Stomach smooth muscle (tissue), 2 donors: Measurements from ENCODE around the gene CCL14.
"Not testable (repeated sequence)": the region's sequence is repeated elsewhere in the genome, so short reads cannot be mapped to it uniquely, and the experiment has no call there.

Source experiments
- H3K27ac ChIP-seq: one replicate; pipeline ENCODE4 v1.7.0; 2013; ENCODE audit warnings: mild to moderate bottlenecking, low read length, inconsistent platforms
- H3K27me3 ChIP-seq, 2 donors: one replicate each; pipeline ENCODE4 v1.7.0; 2013; ENCODE audit warnings: low read length in 2 of 2; ENCODE audit not compliant: insufficient read depth in 2 of 2, control insufficient read depth in 1 of 2
- H3K36me3 ChIP-seq, 2 donors: one replicate each; pipeline ENCODE4 v1.7.0; 2013; ENCODE audit warnings: low read length in 2 of 2; ENCODE audit not compliant: control insufficient read depth in 2 of 2, insufficient read depth in 2 of 2
- H3K4me1 ChIP-seq: one replicate; pipeline ENCODE4 v1.7.0; 2013; ENCODE audit warnings: low read length; ENCODE audit not compliant: control insufficient read depth, insufficient read depth
- H3K4me3 ChIP-seq, 2 donors: one replicate each; pipeline ENCODE4 v1.7.0; 2013; ENCODE audit warnings: low read length in 2 of 2
- H3K9ac ChIP-seq, 2 donors: one replicate each; pipeline ENCODE4 v1.7.0; 2013; ENCODE audit warnings: low read length in 2 of 2, mild to moderate bottlenecking in 1 of 2
- H3K9me3 ChIP-seq, 2 donors: one replicate each; pipeline ENCODE4 v1.7.0; 2013; ENCODE audit warnings: low read length in 2 of 2; ENCODE audit not compliant: control insufficient read depth in 2 of 2
- donor health status: healthy.
- donor health status: Pancreatic carcinoma.

CCL14 gene

GRCh38 chr17:35943537-35943936, 43.0 kb downstream of the CCL14 start, which contains the start of gene LYZL6:
LYZL6 (minus strand) TSS chr17:35943713; CDS start chr17:35939356, 4,357 bp downstream.
- Histone ChIP-seq H3K36me3 (no peaks in the 10 kb centered on the region), H3K9me3 (no peaks in the 10 kb centered on the region), H3K4me3 (no peak within 1 kb of the TSS), H3K27me3 (no peaks in the 10 kb centered on the region), H3K27ac (no peak within 1 kb of the TSS), H3K9ac (no peak within 1 kb of the TSS), H3K4me1 (no peaks in the 10 kb centered on the region)

DNA sequence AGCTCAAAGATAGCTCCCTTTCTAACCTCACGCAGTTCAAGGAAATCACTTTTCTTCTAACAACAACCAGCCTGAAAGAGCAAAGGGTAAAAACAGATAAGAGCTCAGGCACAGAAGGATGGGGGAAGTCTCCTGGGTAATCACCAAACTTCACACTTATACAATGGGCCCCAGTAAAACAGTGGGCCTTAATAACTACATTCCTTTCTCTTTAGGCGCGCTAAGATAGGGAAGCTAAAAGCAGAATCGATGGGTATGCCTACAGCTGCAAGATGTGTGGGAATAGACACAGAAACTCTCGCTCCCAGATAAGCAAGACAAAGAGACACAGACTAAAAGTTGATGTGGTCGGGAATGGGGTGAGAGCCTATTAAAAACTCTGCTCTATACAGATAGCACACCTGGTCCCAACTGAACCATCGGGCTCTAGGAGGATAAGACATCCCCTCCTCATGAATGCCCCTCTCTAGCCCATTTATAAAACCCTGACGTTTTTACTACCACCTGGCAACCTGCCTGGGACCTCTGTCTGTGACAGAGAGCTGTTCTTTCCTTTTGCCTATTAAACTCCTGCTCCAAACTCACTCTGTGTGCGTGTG, 43.8 kb downstream of the CCL14 start:
- no peaks in the 10 kb centered on the region for H3K36me3 ChIP-seq
- H3K27me3 ChIP-seq: no peaks in the 10 kb centered on the region
- H3K4me1 ChIP-seq: no peaks in the 10 kb centered on the region
- no peak overlapping the region for H3K9ac ChIP-seq
- no peak overlapping the region for H3K27ac ChIP-seq
- H3K9me3 ChIP-seq: no peaks in the 10 kb centered on the region
- no peak overlapping the region for H3K4me3 ChIP-seq

- not testable (repeated sequence) for H3K4me3 ChIP-seq, H3K4me1 ChIP-seq, H3K9ac ChIP-seq, H3K27ac ChIP-seq, H3K36me3 ChIP-seq, H3K9me3 ChIP-seq, H3K27me3 ChIP-seq
Measured at GRCh38 chr17:35938492-35938891, 48.0 kb downstream of the CCL14 start.

GRCh38 chr17:35936063-35936462, 50.5 kb downstream of the CCL14 start:
- Histone ChIP-seq H3K27ac (no peak overlapping the region), H3K4me1 (peaks cover 7% of the 10 kb centered on the region), H3K9me3 (no peaks in the 10 kb centered on the region), H3K27me3 (no peaks in the 10 kb centered on the region), H3K9ac (no peak overlapping the region), H3K4me3 (no peak overlapping the region), H3K36me3 (no peaks in the 10 kb centered on the region)

- Histone ChIP-seq H3K27me3 (peaks cover 0 to 2% of the 10 kb centered on the region in 2 donors), H3K27ac (no peak overlapping the region), H3K9ac (no peak overlapping the region), H3K4me3 (no peak overlapping the region), H3K4me1 (peaks cover 12% of the 10 kb centered on the region), H3K36me3 (no peaks in the 10 kb centered on the region), H3K9me3 (no peaks in the 10 kb centered on the region)
Measured at GRCh38 chr17:35934760-35935159, 51.8 kb downstream of the CCL14 start.
